AG09309 (cell line): ENCODE data around the gene UQCC5.

Source experiments
- DNase-seq: peaks from one replicate; pipeline ENCODE4 v3.0.0-alpha.2; 2010; ENCODE audit warnings: low read depth
- H3K4me3 ChIP-seq: 2 replicates; pipeline ENCODE4 v1.5.1; 2011; ENCODE audit warnings: mild to moderate bottlenecking, low read depth, low read length, moderate library complexity; ENCODE audit not compliant: control insufficient read depth
- CTCF ChIP-seq: IDR thresholded peaks from 2 replicates; pipeline ENCODE4 v1.5.1; 2011; ENCODE audit warnings: mild to moderate bottlenecking, low read depth, low read length, inconsistent platforms; ENCODE audit not compliant: insufficient read depth, control insufficient read depth; ENCODE audit errors: missing control alignments

Gene UQCC5

GRCh38 chr3:52504977-52505376 lies 31.4 kb upstream of the UQCC5 start:
- no peak for DNase-seq
- no peak for TF ChIP-seq CTCF
- no peak overlapping the region for H3K4me3 ChIP-seq

- H3K4me3 ChIP-seq, result no peak overlapping the region
- no peak for DNase-seq
- no peak for TF ChIP-seq CTCF
Measured at GRCh38 chr3:52506266-52506966, 30.0 kb upstream of the UQCC5 start.

- DNase-seq, result no peak
- no peak for TF ChIP-seq CTCF
- H3K4me3 ChIP-seq, result no peak overlapping the region
Measured at GRCh38 chr3:52507359-52507758, 29.0 kb upstream of the UQCC5 start.

- no peak for DNase-seq
- TF ChIP-seq CTCF, result no peak
- no peak overlapping the region for H3K4me3 ChIP-seq
Measured at GRCh38 chr3:52509753-52510328, 26.6 kb upstream of the UQCC5 start.

GRCh38 chr3:52511509-52511908 lies 24.9 kb upstream of the UQCC5 start:
- no peak overlapping the region for H3K4me3 ChIP-seq
- DNase-seq, result no peak
- no peak for TF ChIP-seq CTCF

GRCh38 chr3:52512105-52512504 lies 24.3 kb upstream of the UQCC5 start:
- TF ChIP-seq CTCF, result no peak
- no peak overlapping the region for H3K4me3 ChIP-seq
- no peak for DNase-seq
